ENCODE data around the gene TCERG1. TPM values are rescaled to one million over a fixed set of nuclear protein-coding genes. Genes with fewer than 3 reads are reported as not detected.

Gene TCERG1
- total RNA-seq, 1 experiment from 2014 or later, result 75.9 TPM

GRCh38 chr5:146440353-146440752, 6.8 kb upstream of the TCERG1 start:
- POLR2A ChIA-PET, result interaction anchor here (0.7 kb wide), 1 partner anchor 181 kb away, joined by 3 read pairs; no protein-coding TSS in a partner anchor
- intact Hi-C loops (cut with micrococcal nuclease; ENCODE audit: unreplicated experiment), result no loop called here
- in situ Hi-C loops (cut with HindIII; ENCODE audit: low pct_unique_long_range_greater_than_20kb, low sequenced_read_pairs), result no loop called here
- Histone ChIP-seq H3K9me3 (ENCODE audit: control insufficient read depth, insufficient read depth, low read depth, low read length) (no peaks in the 10 kb centered on the region), H3K36me3 (ENCODE audit: control insufficient read depth, insufficient read depth, low read length) (no peaks in the 10 kb centered on the region), H3K27me3 (ENCODE audit: control insufficient read depth, insufficient read depth, low read length) (peaks cover 9% of the 10 kb centered on the region), H3K4me1 (ENCODE audit: control insufficient read depth, insufficient read depth, low read length) (no peaks in the 10 kb centered on the region), H3K27ac (ENCODE audit: low read length) (no peak overlapping the region), H3K4me3 (ENCODE audit: low read depth in 2 of 2, low read length in 2 of 2) (no peak overlapping the region)
- BruUV-seq (replicated peaks), result no TSS peak
- DNase-seq (ENCODE audit: low read depth, low spot score) (no peak), ATAC-seq (no peak)
- CTCF ChIA-PET, result no interaction called here
- no peak for TF ChIP-seq POLR2AphosphoS5 (IDR thresholded peaks at IDR 0.05; ENCODE audit: low read depth, low read length)
- no peak for TF ChIP-seq CTCF (IDR thresholded peaks at IDR 0.05)
- TF ChIP-seq SIN3A (IDR thresholded peaks at IDR 0.05; ENCODE audit: borderline replicate concordance, insufficient read depth, low read depth, low read length), result no peak
- no peak for TF ChIP-seq REST (IDR thresholded peaks at IDR 0.05; ENCODE audit: insufficient read depth in 1 of 2, low read depth in 2 of 2, low read length in 1 of 2)
- no peak for TF ChIP-seq TCF7L2 (IDR thresholded peaks at IDR 0.05; ENCODE audit: low read depth, low read length)

- Histone ChIP-seq H3K9me3 (ENCODE audit: control insufficient read depth, insufficient read depth, low read depth, low read length) (no peaks in the 10 kb centered on the region), H3K4me3 (ENCODE audit: low read depth in 2 of 2, low read length in 2 of 2) (no peak overlapping the region), H3K27me3 (ENCODE audit: control insufficient read depth, insufficient read depth, low read length) (peaks cover 2% of the 10 kb centered on the region; the same call in 1 of the 2 replicates), H3K4me1 (ENCODE audit: control insufficient read depth, insufficient read depth, low read length) (no peaks in the 10 kb centered on the region), H3K36me3 (ENCODE audit: control insufficient read depth, insufficient read depth, low read length) (no peaks in the 10 kb centered on the region), H3K27ac (ENCODE audit: low read length) (no peak overlapping the region)
- DNase-seq (ENCODE audit: low read depth, low spot score) (no peak), ATAC-seq (no peak)
- intact Hi-C loops (cut with micrococcal nuclease; ENCODE audit: unreplicated experiment) (no loop called here), in situ Hi-C loops (cut with HindIII; ENCODE audit: low pct_unique_long_range_greater_than_20kb, low sequenced_read_pairs) (no loop called here)
- ChIA-PET CTCF (no interaction called here), POLR2A (interaction anchor here (0.7 kb wide), 1 partner anchor 182 kb away, joined by 3 read pairs; no protein-coding TSS in a partner anchor)
- no TSS peak for BruUV-seq (replicated peaks)
- TF ChIP-seq POLR2AphosphoS5 (IDR thresholded peaks at IDR 0.05; ENCODE audit: low read depth, low read length), result no peak
- no peak for TF ChIP-seq TCF7L2 (IDR thresholded peaks at IDR 0.05; ENCODE audit: low read depth, low read length)
- TF ChIP-seq SIN3A (IDR thresholded peaks at IDR 0.05; ENCODE audit: borderline replicate concordance, insufficient read depth, low read depth, low read length), result no peak
- no peak for TF ChIP-seq CTCF (IDR thresholded peaks at IDR 0.05)
- no peak for TF ChIP-seq REST (IDR thresholded peaks at IDR 0.05; ENCODE audit: insufficient read depth in 1 of 2, low read depth in 2 of 2, low read length in 1 of 2)
Observed at GRCh38 chr5:146440870-146441495, 6.2 kb upstream of the TCERG1 start.
